NCI-H1417 (cell line): ENCODE data around the gene ATP6V0E2.

ENCODE experiments used
- DNase-seq, 3 experiments: peaks; one replicate each; lab custom pipeline; 2025; lab: John Stamatoyannopoulos, UW

Gene ATP6V0E2

GRCh38 chr7:149838992-149839408, 34.8 kb upstream of the ATP6V0E2 start:
- DNase-seq, result peak in 1 of 3 experiments; percentile 74

GRCh38 chr7:149839933-149840332, 33.8 kb upstream of the ATP6V0E2 start:
- DNase-seq, result no peak

GRCh38 chr7:149843566-149843965, 30.2 kb upstream of the ATP6V0E2 start:
- no peak for DNase-seq

GRCh38 chr7:149844445-149844844, 29.3 kb upstream of the ATP6V0E2 start:
- no peak for DNase-seq

- no peak for DNase-seq
These were observed 28.4 kb upstream of the ATP6V0E2 start for GRCh38 chr7:149845257-149845980.

GRCh38 chr7:149846021-149846420, 27.7 kb upstream of the ATP6V0E2 start:
- no peak for DNase-seq

GRCh38 chr7:149846436-149847046, 27.2 kb upstream of the ATP6V0E2 start:
- no peak for DNase-seq

GRCh38 chr7:149849174-149849573, 24.6 kb upstream of the ATP6V0E2 start:
- no peak for DNase-seq

- DNase-seq, result no peak
These were observed 23.7 kb upstream of the ATP6V0E2 start for GRCh38 chr7:149850007-149850594.

GRCh38 chr7:149850716-149851115, 23.1 kb upstream of the ATP6V0E2 start:
- no peak for DNase-seq

- DNase-seq, result no peak
These were observed 22.3 kb upstream of the ATP6V0E2 start for GRCh38 chr7:149851449-149851848.

GRCh38 chr7:149853157-149853556, 20.6 kb upstream of the ATP6V0E2 start:
- DNase-seq, result no peak

- DNase-seq, result peak; percentile 90 to 98 (median 91)
These were observed 19.0 kb upstream of the ATP6V0E2 start for GRCh38 chr7:149854611-149855360.

GRCh38 chr7:149855361-149856305, 18.1 kb upstream of the ATP6V0E2 start:
- DNase-seq, result peak; percentile 41 to 61 (median 46)

- no peak for DNase-seq
These were observed 17.2 kb upstream of the ATP6V0E2 start for GRCh38 chr7:149856583-149856982.

- DNase-seq, result no peak
These were observed 14.4 kb upstream of the ATP6V0E2 start for GRCh38 chr7:149859369-149859768.

GRCh38 chr7:149859876-149860275, 13.9 kb upstream of the ATP6V0E2 start:
- DNase-seq, result no peak

- no peak for DNase-seq
These were observed 12.7 kb upstream of the ATP6V0E2 start for GRCh38 chr7:149860821-149861727.

GRCh38 chr7:149861728-149862045, 12.1 kb upstream of the ATP6V0E2 start:
- DNase-seq, result no peak

- DNase-seq, result no peak
These were observed 11.6 kb upstream of the ATP6V0E2 start for GRCh38 chr7:149862156-149862555.

- DNase-seq, result no peak
These were observed 10.3 kb upstream of the ATP6V0E2 start for GRCh38 chr7:149863500-149863899.
